ENCODE measurements around the gene VWA5B1.

The VWA5B1 gene

GRCh38 chr1:20375563-20375962 lies 84.9 kb downstream of the VWA5B1 start:
- Histone ChIP-seq H3K27me3 (ENCODE audit: control insufficient read depth, insufficient read depth, low read length) (peaks cover 59% of the 10 kb centered on the region), H3K9ac (ENCODE audit: low read depth, low read length) (no peak overlapping the region), H3K4me3 (ENCODE audit: low read depth, low read length) (no peak overlapping the region), H3K36me3 (ENCODE audit: control insufficient read depth, insufficient read depth, low read length) (no peaks in the 10 kb centered on the region), H3K4me1 (ENCODE audit: control insufficient read depth, insufficient read depth, low read length) (no peaks in the 10 kb centered on the region), H3K9me3 (ENCODE audit: control insufficient read depth, insufficient read depth, low read length) (no peaks in the 10 kb centered on the region)

- no peaks in the 10 kb centered on the region for H3K36me3 ChIP-seq (ENCODE audit: control insufficient read depth, insufficient read depth, low read length)
- no peak overlapping the region for H3K9ac ChIP-seq (ENCODE audit: low read depth, low read length)
- H3K27me3 ChIP-seq (ENCODE audit: control insufficient read depth, insufficient read depth, low read length), result peaks cover 61% of the 10 kb centered on the region
- H3K4me1 ChIP-seq (ENCODE audit: control insufficient read depth, insufficient read depth, low read length), result no peaks in the 10 kb centered on the region
- no peak overlapping the region for H3K4me3 ChIP-seq (ENCODE audit: low read depth, low read length)
- no peaks in the 10 kb centered on the region for H3K9me3 ChIP-seq (ENCODE audit: control insufficient read depth, insufficient read depth, low read length)
Observed at GRCh38 chr1:20376171-20376570, 85.5 kb downstream of the VWA5B1 start.

DNA sequence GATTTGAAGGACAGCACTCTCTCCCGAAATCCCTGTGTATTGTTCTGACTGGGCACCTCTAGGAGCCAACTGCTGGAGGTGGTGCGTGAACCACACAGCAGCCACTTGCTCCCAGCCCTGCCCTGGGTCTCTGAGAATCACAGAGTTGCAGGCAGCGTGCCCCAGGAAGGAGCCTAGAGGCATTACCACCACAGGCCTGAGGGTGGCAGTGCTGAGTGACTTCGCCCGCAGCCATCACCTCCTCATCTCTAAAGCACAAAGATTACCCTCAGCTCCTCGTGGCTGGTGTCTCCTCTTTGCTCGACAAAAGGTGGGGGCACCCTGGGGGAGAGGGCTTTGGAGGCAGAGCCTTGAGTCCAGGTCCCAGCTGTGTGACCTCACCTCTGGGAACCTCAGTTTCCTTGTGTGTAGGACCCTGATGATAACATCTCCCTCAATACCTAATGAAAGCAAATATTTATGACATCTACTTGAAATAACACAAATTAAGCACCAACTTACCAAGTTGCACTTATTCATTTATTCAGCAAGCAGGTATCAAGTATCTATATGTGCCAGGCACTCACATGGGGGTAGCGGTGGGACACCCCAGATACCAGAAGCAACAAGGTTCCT lies 86.3 kb downstream of the VWA5B1 start:
- Histone ChIP-seq H3K4me3 (ENCODE audit: low read depth, low read length) (no peak overlapping the region), H3K9me3 (ENCODE audit: control insufficient read depth, insufficient read depth, low read length) (no peaks in the 10 kb centered on the region), H3K27me3 (ENCODE audit: control insufficient read depth, insufficient read depth, low read length) (peaks cover 56% of the 10 kb centered on the region), H3K9ac (ENCODE audit: low read depth, low read length) (no peak overlapping the region), H3K4me1 (ENCODE audit: control insufficient read depth, insufficient read depth, low read length) (no peaks in the 10 kb centered on the region), H3K36me3 (ENCODE audit: control insufficient read depth, insufficient read depth, low read length) (no peaks in the 10 kb centered on the region)

DNA sequence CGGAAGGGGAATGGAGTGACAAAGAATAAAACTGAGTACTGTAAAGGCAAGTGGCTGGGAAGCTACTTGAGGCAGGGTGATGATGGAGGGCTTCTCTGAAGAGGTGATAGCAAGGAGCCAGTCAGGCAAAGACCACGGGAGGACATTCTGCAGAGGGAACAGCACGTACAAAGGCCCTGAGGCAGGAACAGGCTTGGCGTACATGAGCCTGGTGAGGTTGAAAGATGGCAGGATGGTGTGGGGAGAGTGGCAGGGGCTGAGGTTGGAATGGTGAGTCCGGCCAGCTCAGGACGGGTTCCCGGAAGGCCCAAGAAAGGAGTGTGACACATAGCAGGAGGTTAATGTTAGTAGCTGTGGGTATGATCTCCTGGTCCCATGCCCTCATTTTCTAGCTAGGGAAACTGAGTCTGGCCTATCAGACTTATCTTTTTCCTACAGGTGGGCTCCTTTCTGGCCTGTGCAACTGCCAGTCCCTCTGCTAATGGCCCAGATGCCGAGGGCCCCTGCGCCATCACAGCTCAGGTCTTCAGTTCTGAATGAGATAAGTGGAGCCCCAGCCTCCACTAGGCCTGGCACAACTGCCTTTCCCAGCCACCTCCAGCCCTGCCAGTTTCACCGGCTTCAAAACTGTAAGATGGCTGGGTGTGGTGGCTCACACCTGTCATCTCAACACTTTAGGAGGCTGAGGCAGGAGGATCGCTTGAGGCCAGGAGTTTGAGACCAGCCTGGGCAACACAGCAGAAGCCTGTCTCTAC lies 87.0 kb downstream of the VWA5B1 start:
- H3K4me3 ChIP-seq (ENCODE audit: low read depth, low read length), result no peak overlapping the region
- no peaks in the 10 kb centered on the region for H3K4me1 ChIP-seq (ENCODE audit: control insufficient read depth, insufficient read depth, low read length)
- H3K36me3 ChIP-seq (ENCODE audit: control insufficient read depth, insufficient read depth, low read length), result no peaks in the 10 kb centered on the region
- H3K9ac ChIP-seq (ENCODE audit: low read depth, low read length), result no peak overlapping the region
- peaks cover 50% of the 10 kb centered on the region for H3K27me3 ChIP-seq (ENCODE audit: control insufficient read depth, insufficient read depth, low read length)
- H3K9me3 ChIP-seq (ENCODE audit: control insufficient read depth, insufficient read depth, low read length), result no peaks in the 10 kb centered on the region

DNA sequence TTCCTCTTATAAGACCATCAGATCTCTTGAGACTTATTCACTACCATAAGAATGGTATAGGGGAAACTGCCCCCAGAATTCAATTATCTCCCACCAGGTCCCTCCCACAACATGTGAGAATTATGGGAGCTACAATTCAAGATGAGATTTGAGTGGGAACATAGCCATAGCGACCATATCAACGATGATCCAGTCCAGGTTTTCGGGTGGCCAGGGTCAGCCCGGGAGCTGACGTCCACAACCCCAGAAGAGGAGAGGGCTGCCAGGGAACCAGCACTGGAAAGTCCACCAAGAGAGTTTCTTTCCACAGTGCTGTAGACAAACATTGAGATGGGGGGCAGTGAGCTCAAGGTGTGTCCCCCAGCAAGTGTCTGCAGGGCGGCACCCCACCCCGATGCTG lies 88.4 kb downstream of the VWA5B1 start:
- no peaks in the 10 kb centered on the region for H3K9me3 ChIP-seq (ENCODE audit: control insufficient read depth, insufficient read depth, low read length)
- H3K4me3 ChIP-seq (ENCODE audit: low read depth, low read length), result no peak overlapping the region
- H3K36me3 ChIP-seq (ENCODE audit: control insufficient read depth, insufficient read depth, low read length), result no peaks in the 10 kb centered on the region
- peaks cover 45% of the 10 kb centered on the region for H3K27me3 ChIP-seq (ENCODE audit: control insufficient read depth, insufficient read depth, low read length)
- no peaks in the 10 kb centered on the region for H3K4me1 ChIP-seq (ENCODE audit: control insufficient read depth, insufficient read depth, low read length)
- H3K9ac ChIP-seq (ENCODE audit: low read depth, low read length), result no peak overlapping the region

- Histone ChIP-seq H3K36me3 (ENCODE audit: control insufficient read depth, insufficient read depth, low read length) (no peaks in the 10 kb centered on the region), H3K4me3 (ENCODE audit: low read depth, low read length) (no peak overlapping the region), H3K27me3 (ENCODE audit: control insufficient read depth, insufficient read depth, low read length) (peaks cover 50% of the 10 kb centered on the region), H3K9me3 (ENCODE audit: control insufficient read depth, insufficient read depth, low read length) (no peaks in the 10 kb centered on the region), H3K4me1 (ENCODE audit: control insufficient read depth, insufficient read depth, low read length) (no peaks in the 10 kb centered on the region), H3K9ac (ENCODE audit: low read depth, low read length) (no peak overlapping the region)
Observed at GRCh38 chr1:20380175-20380574, 89.5 kb downstream of the VWA5B1 start.

GRCh38 chr1:20380616-20381035 lies 90.0 kb downstream of the VWA5B1 start:
- peaks cover 4% of the 10 kb centered on the region for H3K4me1 ChIP-seq (ENCODE audit: control insufficient read depth, insufficient read depth, low read length)
- H3K36me3 ChIP-seq (ENCODE audit: control insufficient read depth, insufficient read depth, low read length), result no peaks in the 10 kb centered on the region
- no peak overlapping the region for H3K4me3 ChIP-seq (ENCODE audit: low read depth, low read length)
- H3K9ac ChIP-seq (ENCODE audit: low read depth, low read length), result no peak overlapping the region
- H3K9me3 ChIP-seq (ENCODE audit: control insufficient read depth, insufficient read depth, low read length), result no peaks in the 10 kb centered on the region
- peaks cover 47% of the 10 kb centered on the region for H3K27me3 ChIP-seq (ENCODE audit: control insufficient read depth, insufficient read depth, low read length)

- no peak overlapping the region for H3K4me3 ChIP-seq (ENCODE audit: low read depth, low read length)
- peaks cover 42% of the 10 kb centered on the region for H3K27me3 ChIP-seq (ENCODE audit: control insufficient read depth, insufficient read depth, low read length)
- H3K36me3 ChIP-seq (ENCODE audit: control insufficient read depth, insufficient read depth, low read length), result no peaks in the 10 kb centered on the region
- no peaks in the 10 kb centered on the region for H3K9me3 ChIP-seq (ENCODE audit: control insufficient read depth, insufficient read depth, low read length)
- H3K9ac ChIP-seq (ENCODE audit: low read depth, low read length), result no peak overlapping the region
- peaks cover 8% of the 10 kb centered on the region for H3K4me1 ChIP-seq (ENCODE audit: control insufficient read depth, insufficient read depth, low read length)
Observed at GRCh38 chr1:20381045-20381641, 90.5 kb downstream of the VWA5B1 start.

DNA sequence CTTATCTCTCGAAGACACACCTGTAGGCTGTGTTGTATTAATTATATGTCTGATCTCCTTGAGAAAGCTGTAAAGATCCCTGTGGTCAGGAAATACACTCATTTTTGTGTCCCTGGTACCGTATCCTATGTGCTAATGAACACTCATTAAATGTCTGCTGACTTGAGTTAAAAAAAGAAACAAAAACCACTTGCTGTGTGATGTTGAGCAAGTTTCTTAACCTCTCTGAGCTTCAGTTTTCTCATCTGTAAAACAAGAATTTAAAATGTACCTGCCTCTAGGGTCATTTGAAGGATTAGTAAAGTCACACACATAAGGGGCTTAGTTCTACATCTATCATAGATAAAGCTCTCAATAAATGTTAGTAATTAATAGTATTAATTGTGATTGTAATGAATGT lies 91.3 kb downstream of the VWA5B1 start:
- no peaks in the 10 kb centered on the region for H3K9me3 ChIP-seq (ENCODE audit: control insufficient read depth, insufficient read depth, low read length)
- H3K4me3 ChIP-seq (ENCODE audit: low read depth, low read length), result no peak overlapping the region
- no peaks in the 10 kb centered on the region for H3K36me3 ChIP-seq (ENCODE audit: control insufficient read depth, insufficient read depth, low read length)
- no peak overlapping the region for H3K9ac ChIP-seq (ENCODE audit: low read depth, low read length)
- peaks cover 12% of the 10 kb centered on the region for H3K4me1 ChIP-seq (ENCODE audit: control insufficient read depth, insufficient read depth, low read length)
- H3K27me3 ChIP-seq (ENCODE audit: control insufficient read depth, insufficient read depth, low read length), result peaks cover 37% of the 10 kb centered on the region

- Histone ChIP-seq H3K9me3 (ENCODE audit: control insufficient read depth, insufficient read depth, low read length) (no peaks in the 10 kb centered on the region), H3K4me1 (ENCODE audit: control insufficient read depth, insufficient read depth, low read length) (peaks cover 12% of the 10 kb centered on the region), H3K4me3 (ENCODE audit: low read depth, low read length) (no peak overlapping the region), H3K27me3 (ENCODE audit: control insufficient read depth, insufficient read depth, low read length) (peaks cover 31% of the 10 kb centered on the region), H3K9ac (ENCODE audit: low read depth, low read length) (no peak overlapping the region), H3K36me3 (ENCODE audit: control insufficient read depth, insufficient read depth, low read length) (no peaks in the 10 kb centered on the region)
Observed at GRCh38 chr1:20382711-20383110, 92.0 kb downstream of the VWA5B1 start.

DNA sequence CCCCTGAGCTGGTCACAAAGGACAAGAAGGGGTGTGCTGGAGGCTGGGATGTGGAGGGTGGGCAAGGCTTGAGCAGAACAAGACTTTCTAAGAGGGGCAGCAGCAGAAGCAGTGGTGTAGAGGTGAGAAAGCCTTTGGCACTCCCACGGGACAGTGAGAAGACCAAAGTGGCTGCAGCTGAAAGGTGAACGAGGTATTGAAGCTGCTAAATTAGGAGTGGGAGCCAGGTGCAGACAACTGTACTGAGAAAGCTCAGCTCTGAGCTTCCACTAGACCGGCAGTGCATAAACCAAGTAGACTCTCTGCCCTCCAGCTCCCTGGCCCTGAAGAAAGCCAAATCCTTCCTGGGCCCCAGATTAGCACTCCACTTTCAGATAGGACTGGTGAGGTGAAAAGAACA lies 93.0 kb downstream of the VWA5B1 start:
- H3K4me3 ChIP-seq (ENCODE audit: low read depth, low read length), result no peak overlapping the region
- no peaks in the 10 kb centered on the region for H3K36me3 ChIP-seq (ENCODE audit: control insufficient read depth, insufficient read depth, low read length)
- H3K27me3 ChIP-seq (ENCODE audit: control insufficient read depth, insufficient read depth, low read length), result peaks cover 32% of the 10 kb centered on the region
- no peaks in the 10 kb centered on the region for H3K9me3 ChIP-seq (ENCODE audit: control insufficient read depth, insufficient read depth, low read length)
- peaks cover 12% of the 10 kb centered on the region for H3K4me1 ChIP-seq (ENCODE audit: control insufficient read depth, insufficient read depth, low read length)
- H3K9ac ChIP-seq (ENCODE audit: low read depth, low read length), result no peak overlapping the region

GRCh38 chr1:20385630-20386029 lies 95.0 kb downstream of the VWA5B1 start:
- H3K4me3 ChIP-seq (ENCODE audit: low read depth, low read length), result no peak overlapping the region

More at GRCh38 chr1:20385630-20386029, 95.0 kb downstream of the VWA5B1 start:
- Histone ChIP-seq H3K9me3 (ENCODE audit: control insufficient read depth, insufficient read depth, low read length) (no peaks in the 10 kb centered on the region), H3K36me3 (ENCODE audit: control insufficient read depth, insufficient read depth, low read length) (no peaks in the 10 kb centered on the region), H3K4me1 (ENCODE audit: control insufficient read depth, insufficient read depth, low read length) (peaks cover 12% of the 10 kb centered on the region), H3K9ac (ENCODE audit: low read depth, low read length) (no peak overlapping the region), H3K27me3 (ENCODE audit: control insufficient read depth, insufficient read depth, low read length) (peaks cover 28% of the 10 kb centered on the region)
